CD14-positive monocyte (primary cell): ENCODE results near the gene SEMA3F. TPM values are rescaled to one million over a fixed set of nuclear protein-coding genes. Genes with fewer than 3 reads are reported as not detected.

ENCODE experiments used
- DNase-seq, 3 donors: peaks; one replicate each; pipeline ENCODE4 v3.0.0-alpha.2; 2011 to 2022
- H2AFZ ChIP-seq: 2 replicates; pipeline ENCODE4 v1.6.0; 2012; ENCODE audit warnings: mild to moderate bottlenecking, low read depth, low read length, inconsistent platforms; ENCODE audit not compliant: insufficient read depth, poor library complexity, severe bottlenecking
- H3K27ac ChIP-seq, 2 donors: 1 replicate in 1 of 2; 2 replicates in 1 of 2; pipeline ENCODE4 v1.5.1; 2012 to 2013; ENCODE audit warnings: low read length in 2 of 2, control low read depth in 1 of 2, inconsistent platforms in 1 of 2, low read depth in 1 of 2, mild to moderate bottlenecking in 1 of 2
- H3K27me3 ChIP-seq, 2 donors: one replicate each; pipeline versions ENCODE4 v1.6.0 to v1.6.1; 2011 to 2013; ENCODE audit warnings: low read length in 2 of 2; ENCODE audit not compliant: control insufficient read depth in 2 of 2, insufficient read depth in 2 of 2
- H3K36me3 ChIP-seq, 2 donors: replicated peaks in 1 of 2; 1 replicate in 1 of 2; 2 replicates in 1 of 2; pipeline versions ENCODE4 v1.5.1 to v1.6.1; 2012 to 2013; ENCODE audit warnings: low read length in 2 of 2, control low read depth in 1 of 2, inconsistent platforms in 1 of 2, mild to moderate bottlenecking in 1 of 2; ENCODE audit not compliant: insufficient read depth in 2 of 2, control insufficient read depth in 1 of 2
- H3K4me1 ChIP-seq, 2 donors: 1 replicate in 1 of 2; 2 replicates in 1 of 2; pipeline versions ENCODE4 v1.5.1 to v1.6.1; 2012 to 2013; ENCODE audit warnings: low read length in 2 of 2, control low read depth in 1 of 2, inconsistent platforms in 1 of 2, mild to moderate bottlenecking in 1 of 2, moderate library complexity in 1 of 2; ENCODE audit not compliant: insufficient read depth in 2 of 2, control insufficient read depth in 1 of 2
- H3K4me2 ChIP-seq: replicated peaks from 2 replicates; pipeline ENCODE3; 2012; ENCODE audit warnings: low read length, moderate library complexity, mild to moderate bottlenecking; ENCODE audit not compliant: poor library complexity, severe bottlenecking; ENCODE audit errors: extremely low read depth
- H3K4me3 ChIP-seq, 3 experiments: fragments of 200-600 bp in 1 of 3; sonication (generic) in 1 of 3; replicated peaks in 1 of 3; 1 replicate in 2 of 3; 2 replicates in 1 of 3; pipeline ENCODE4 v1.5.1; 2011 to 2013; ENCODE audit warnings: low read length in 3 of 3, mild to moderate bottlenecking in 3 of 3, control low read depth in 2 of 3, low read depth in 2 of 3, inconsistent platforms in 1 of 3, moderate library complexity in 1 of 3
- H3K79me2 ChIP-seq: 2 replicates; pipeline ENCODE4 v1.6.0; 2012; ENCODE audit warnings: mild to moderate bottlenecking, control low read depth, inconsistent platforms, low read length, moderate library complexity; ENCODE audit not compliant: insufficient read depth
- H3K9ac ChIP-seq: 2 replicates; pipeline ENCODE4 v1.6.0; 2017; ENCODE audit warnings: low read length, mild to moderate bottlenecking; ENCODE audit not compliant: insufficient read depth, poor library complexity, severe bottlenecking
- H3K9me3 ChIP-seq, 2 donors: replicated peaks in 1 of 2; 1 replicate in 1 of 2; 2 replicates in 1 of 2; pipeline versions ENCODE4 v1.5.1 to v1.6.1; 2012 to 2013; ENCODE audit warnings: low read length in 2 of 2, control low read depth in 1 of 2; ENCODE audit not compliant: control insufficient read depth in 1 of 2, insufficient read depth in 1 of 2
- H4K20me1 ChIP-seq: 2 replicates; pipeline ENCODE4 v1.6.0; 2012; ENCODE audit warnings: mild to moderate bottlenecking, low read length, control low read depth, moderate library complexity; ENCODE audit not compliant: insufficient read depth
- H3K27ac Mint-ChIP-seq, 7 donors: one replicate each; pipeline ENCODE4 v1.8.0; 2020; ENCODE audit warnings: mild to moderate bottlenecking in 7 of 7, mixed read lengths in 7 of 7, moderate library complexity in 6 of 7, inconsistent platforms in 2 of 7
- H3K27me3 Mint-ChIP-seq, 3 donors: one replicate each; pipeline ENCODE4 v1.8.0; 2021 to 2022; ENCODE audit warnings: low read depth in 3 of 3, mild to moderate bottlenecking in 3 of 3, mixed read lengths in 3 of 3, moderate library complexity in 3 of 3, inconsistent platforms in 1 of 3
- H3K36me3 Mint-ChIP-seq, 2 donors: one replicate each; pipeline ENCODE4 v1.8.0; 2020; ENCODE audit warnings: mixed read lengths in 2 of 2, inconsistent platforms in 1 of 2, mild to moderate bottlenecking in 1 of 2
- H3K4me1 Mint-ChIP-seq: one replicate; pipeline ENCODE4 v1.8.0; 2020; ENCODE audit warnings: mild to moderate bottlenecking, mixed read lengths
- H3K4me3 Mint-ChIP-seq, 2 donors: one replicate each; pipeline ENCODE4 v1.8.0; 2020; ENCODE audit warnings: mild to moderate bottlenecking in 2 of 2, mixed read lengths in 2 of 2, moderate library complexity in 1 of 2
- H3K9me3 Mint-ChIP-seq, 7 donors: one replicate each; pipeline ENCODE4 v1.8.0; 2020 to 2022; ENCODE audit warnings: mixed read lengths in 7 of 7, mild to moderate bottlenecking in 6 of 7, moderate library complexity in 6 of 7, inconsistent platforms in 2 of 7
- CTCF ChIP-seq: fragments of 200-600 bp; IDR thresholded peaks from one replicate; pipeline ENCODE4 v1.8.0; 2022; ENCODE audit warnings: antibody characterized with exemption, mild to moderate bottlenecking
- WGBS: methylation state at CpG from one replicate; pipeline ENCODE4 v1.1.5; 2013; ENCODE audit warnings: missing lambda C conversion rate; ENCODE audit not compliant: insufficient coverage; 5-methylcytosine and 5-hydroxymethylcytosine counted together
- intact Hi-C, 2 donors: fragments of 100-400 bp; cut with micrococcal nuclease; formaldehyde crosslinking; loops; one replicate each; pipeline versions ENCODE4 v1.15.0 to v1.15.1; 2023
- polyA plus RNA-seq, 3 donors: library from polyadenylated mRNA; depleted of rRNA in 1 of 3; unstranded in 2 of 3; stranded (reverse) in 1 of 3; fragments of 300-500 nt in 2 of 3; fragments of >200 nt in 1 of 3; fragmentation: Illumina TruSeq in 2 of 3; gene quantifications; 1 replicate in 2 of 3; 2 replicates in 1 of 3; pipeline ENCODE4 v1.2.3, GENCODE V29; 2012 to 2021

SEMA3F gene
- polyA plus RNA-seq, 3 donors, result 0.01 TPM; not detected in 2

- H3K27me3 ChIP-seq, result peaks cover 15 to 24% of the 10 kb centered on the region in 2 donors
- peaks cover 24 to 27% (median 24%) of the 10 kb centered on the region in 3 donors for H3K27me3 Mint-ChIP-seq
- intact Hi-C loops, result loop anchor here in 1 of 2 donors (2.0 kb wide), 1 partner anchor 69 kb away; no protein-coding TSS in a partner anchor
- H3K4me3 Mint-ChIP-seq, result no peak overlapping the region
- no peak for TF ChIP-seq CTCF
- peaks cover 25 to 37% of the 10 kb centered on the region in 2 donors for H3K4me1 ChIP-seq
- peaks cover 0 to 10% of the 10 kb centered on the region in 2 donors for H3K9me3 ChIP-seq
- H3K27ac Mint-ChIP-seq, result no peak overlapping the region
- H3K36me3 ChIP-seq, result no peaks in the 10 kb centered on the region
- H3K4me2 ChIP-seq, result no peak overlapping the region
- H3K4me3 ChIP-seq, result no peak overlapping the region
- DNase-seq, result no peak
- peaks cover 0 to 9% (median 3%) of the 10 kb centered on the region in 7 donors for H3K9me3 Mint-ChIP-seq
- H3K9ac ChIP-seq, result no peak overlapping the region
- H3K27ac ChIP-seq, result no peak overlapping the region
- peaks cover 27% of the 10 kb centered on the region for H3K4me1 Mint-ChIP-seq
- no peak overlapping the region for H2AFZ ChIP-seq
- H3K36me3 Mint-ChIP-seq, result no peaks in the 10 kb centered on the region
- H3K79me2 ChIP-seq, result no peaks in the 10 kb centered on the region
- H4K20me1 ChIP-seq, result no peaks in the 10 kb centered on the region
- WGBS, result 96% methylated on average over 4 of the region's 7 CpGs
Observed at GRCh38 chr3:50189989-50190388, 34.9 kb downstream of the SEMA3F start.

GRCh38 chr3:50190936-50191660 is 36.0 kb downstream of the SEMA3F start, which contains the start of gene GNAT1:
Gene GNAT1 (plus strand): TSS chr3:50191610. CDS start chr3:50191726, 116 bp downstream.
- no peak for TF ChIP-seq CTCF
- H3K36me3 Mint-ChIP-seq, result no peaks in the 10 kb centered on the region
- peak; percentile 21 to 42 (median 31) for DNase-seq
- Histone ChIP-seq H4K20me1 (no peaks in the 10 kb centered on the region), H3K9me3 (peaks cover 0 to 10% of the 10 kb centered on the region in 2 donors), H3K4me1 (peaks cover 25 to 37% of the 10 kb centered on the region in 2 donors), H2AFZ (peak within 1 kb of the TSS; percentile 41), H3K9ac (no peak within 1 kb of the TSS), H3K36me3 (no peaks in the 10 kb centered on the region), H3K27ac (peak within 1 kb of the TSS in 1 of 2 donors; percentile 53), H3K4me2 (peak within 1 kb of the TSS; percentile 36), H3K4me3 (peak within 1 kb of the TSS in 1 of 3 experiments; percentile 28), H3K27me3 (peaks cover 15 to 32% of the 10 kb centered on the region in 2 donors), H3K79me2 (no peaks in the 10 kb centered on the region)
- peaks cover 0 to 11% (median 3%) of the 10 kb centered on the region in 7 donors for H3K9me3 Mint-ChIP-seq
- peak within 1 kb of the TSS; percentile 26 to 41 for H3K4me3 Mint-ChIP-seq
- intact Hi-C loops, result no loop called here
- peak within 1 kb of the TSS; percentile 41 to 82 (median 71) for H3K27ac Mint-ChIP-seq
- 80% methylated on average over 2 of the region's 8 CpGs for WGBS
- H3K4me1 Mint-ChIP-seq, result peaks cover 27% of the 10 kb centered on the region
- peaks cover 26 to 34% (median 34%) of the 10 kb centered on the region in 3 donors for H3K27me3 Mint-ChIP-seq
